T-helper 17 cell (primary cell): Measurements from ENCODE around the gene SPECC1L. TPM values are rescaled to one million over a fixed set of nuclear protein-coding genes. Genes with fewer than 3 reads are reported as not detected.

Experiments
- ATAC-seq: fragments of 150-1000 bp; cut with Tn5 transposase; 2 replicates; pipeline ENCODE4 v1.10.0; 2021; ENCODE audit warnings: mild to moderate bottlenecking, moderate library complexity
- DNase-seq, 3 donors: peaks; one replicate each; pipeline versions ENCODE4 v3.0.0 to v3.0.0-alpha.2; 2020 to 2021
- H3K9me3 ChIP-seq: one replicate; pipeline ENCODE4 v1.7.0; 2013; ENCODE audit warnings: low read length, mild to moderate bottlenecking; ENCODE audit not compliant: control insufficient read depth, poor library complexity, severe bottlenecking
- H3K27ac Mint-ChIP-seq: one replicate; pipeline ENCODE4 v1.8.0; 2022; ENCODE audit warnings: mild to moderate bottlenecking, moderate library complexity, mixed read lengths
- H3K27me3 Mint-ChIP-seq: one replicate; pipeline ENCODE4 v1.8.0; 2022; ENCODE audit warnings: mixed read lengths
- H3K36me3 Mint-ChIP-seq: one replicate; pipeline ENCODE4 v1.8.0; 2022; ENCODE audit warnings: low read depth, mixed read lengths
- H3K4me1 Mint-ChIP-seq: one replicate; pipeline ENCODE4 v1.8.0; 2022; ENCODE audit warnings: mild to moderate bottlenecking, mixed read lengths
- H3K4me3 Mint-ChIP-seq: one replicate; pipeline ENCODE4 v1.8.0; 2022; ENCODE audit warnings: mild to moderate bottlenecking, moderate library complexity, mixed read lengths
- total RNA-seq, 4 donors: library from RNA in 2 of 4; stranded (reverse) in 2 of 4; gene quantifications; one replicate each; pipeline ENCODE4 v1.2.3 and lab custom pipeline; 2022 to 2026

Gene SPECC1L
- total RNA-seq, 2 donors from 2014 or later, result 34.9 to 35.2 TPM

GRCh38 chr22:24408630-24409029 is 138.0 kb downstream of the SPECC1L start:
- H3K9me3 ChIP-seq, result no peaks in the 10 kb centered on the region
- H3K27me3 Mint-ChIP-seq, result no peaks in the 10 kb centered on the region
- no peak for ATAC-seq
- no peak for DNase-seq
- peaks cover 4% of the 10 kb centered on the region for H3K36me3 Mint-ChIP-seq
- no peak overlapping the region for H3K4me3 Mint-ChIP-seq
- no peak overlapping the region for H3K27ac Mint-ChIP-seq
- peaks cover 16% of the 10 kb centered on the region for H3K4me1 Mint-ChIP-seq

GRCh38 chr22:24409707-24410106 is 139.1 kb downstream of the SPECC1L start:
- Mint-ChIP-seq H3K36me3 (peaks cover 2% of the 10 kb centered on the region), H3K4me1 (peaks cover 14% of the 10 kb centered on the region), H3K4me3 (no peak overlapping the region), H3K27me3 (no peaks in the 10 kb centered on the region), H3K27ac (peak overlapping the region; percentile 67)
- DNase-seq, result no peak
- no peak for ATAC-seq
- H3K9me3 ChIP-seq, result no peaks in the 10 kb centered on the region

- H3K9me3 ChIP-seq, result no peaks in the 10 kb centered on the region
- Mint-ChIP-seq H3K4me3 (no peak overlapping the region), H3K4me1 (peaks cover 14% of the 10 kb centered on the region), H3K36me3 (peaks cover 4% of the 10 kb centered on the region), H3K27me3 (no peaks in the 10 kb centered on the region), H3K27ac (peak overlapping the region; percentile 67)
- DNase-seq (no peak), ATAC-seq (no peak)
Measured at GRCh38 chr22:24410110-24410856, 139.7 kb downstream of the SPECC1L start.

GRCh38 chr22:24411256-24412004 is 140.8 kb downstream of the SPECC1L start:
- Mint-ChIP-seq H3K36me3 (peaks cover 4% of the 10 kb centered on the region), H3K27ac (peak overlapping the region; percentile 67)

GRCh38 chr22:24412274-24412673 is 141.6 kb downstream of the SPECC1L start:
- Mint-ChIP-seq H3K36me3 (peaks cover 4% of the 10 kb centered on the region), H3K4me1 (peaks cover 8% of the 10 kb centered on the region), H3K27me3 (no peaks in the 10 kb centered on the region), H3K4me3 (no peak overlapping the region), H3K27ac (peak overlapping the region; percentile 53)
- ATAC-seq (no peak), DNase-seq (no peak)
- H3K9me3 ChIP-seq, result no peaks in the 10 kb centered on the region

More at GRCh38 chr22:24411256-24412004, 140.8 kb downstream of the SPECC1L start:
- H3K9me3 ChIP-seq, result no peaks in the 10 kb centered on the region
- Mint-ChIP-seq H3K4me3 (no peak overlapping the region), H3K27me3 (no peaks in the 10 kb centered on the region), H3K4me1 (peaks cover 14% of the 10 kb centered on the region)
- ATAC-seq (no peak), DNase-seq (no peak)

- no peak for DNase-seq
- Mint-ChIP-seq H3K4me3 (no peak overlapping the region), H3K27ac (no peak overlapping the region), H3K4me1 (peaks cover 2% of the 10 kb centered on the region), H3K36me3 (peaks cover 4% of the 10 kb centered on the region), H3K27me3 (no peaks in the 10 kb centered on the region)
- ATAC-seq, result no peak
- H3K9me3 ChIP-seq, result no peaks in the 10 kb centered on the region
Measured at GRCh38 chr22:24413271-24413670, 142.6 kb downstream of the SPECC1L start.

- H3K4me3 Mint-ChIP-seq, result no peak overlapping the region
- H3K27ac Mint-ChIP-seq, result peak overlapping the region; percentile 56
- DNase-seq (no peak), ATAC-seq (no peak)
- no peaks in the 10 kb centered on the region for H3K27me3 Mint-ChIP-seq
- H3K36me3 Mint-ChIP-seq, result peaks cover 4% of the 10 kb centered on the region
- H3K4me1 Mint-ChIP-seq, result peaks cover 2% of the 10 kb centered on the region
- H3K9me3 ChIP-seq, result no peaks in the 10 kb centered on the region
Measured at GRCh38 chr22:24413736-24414385, 143.2 kb downstream of the SPECC1L start.

- H3K36me3 Mint-ChIP-seq, result peaks cover 4% of the 10 kb centered on the region
- H3K9me3 ChIP-seq, result no peaks in the 10 kb centered on the region
- H3K4me1 Mint-ChIP-seq, result peaks cover 2% of the 10 kb centered on the region
- no peak for ATAC-seq
- no peak overlapping the region for H3K27ac Mint-ChIP-seq
- H3K4me3 Mint-ChIP-seq, result no peak overlapping the region
- H3K27me3 Mint-ChIP-seq, result no peaks in the 10 kb centered on the region
- no peak for DNase-seq
Measured at GRCh38 chr22:24414523-24414922, 143.9 kb downstream of the SPECC1L start.

- H3K4me3 Mint-ChIP-seq, result no peak overlapping the region
- peaks cover 2% of the 10 kb centered on the region for H3K4me1 Mint-ChIP-seq
- H3K36me3 Mint-ChIP-seq, result peaks cover 4% of the 10 kb centered on the region
- no peak for ATAC-seq
- no peak overlapping the region for H3K27ac Mint-ChIP-seq
- no peaks in the 10 kb centered on the region for H3K27me3 Mint-ChIP-seq
- H3K9me3 ChIP-seq, result no peaks in the 10 kb centered on the region
- DNase-seq, result no peak
Measured at GRCh38 chr22:24414984-24415945, 144.6 kb downstream of the SPECC1L start.

GRCh38 chr22:24416095-24416494 is 145.5 kb downstream of the SPECC1L start:
- DNase-seq (no peak), ATAC-seq (no peak)
- H3K4me1 Mint-ChIP-seq, result no peaks in the 10 kb centered on the region
- no peak overlapping the region for H3K27ac Mint-ChIP-seq
- H3K36me3 Mint-ChIP-seq, result peaks cover 4% of the 10 kb centered on the region
- H3K27me3 Mint-ChIP-seq, result no peaks in the 10 kb centered on the region
- H3K4me3 Mint-ChIP-seq, result no peak overlapping the region
- no peaks in the 10 kb centered on the region for H3K9me3 ChIP-seq

GRCh38 chr22:24416611-24417010 is 146.0 kb downstream of the SPECC1L start:
- ATAC-seq (no peak), DNase-seq (no peak)
- Mint-ChIP-seq H3K4me3 (no peak overlapping the region), H3K27ac (no peak overlapping the region), H3K36me3 (peaks cover 4% of the 10 kb centered on the region), H3K27me3 (no peaks in the 10 kb centered on the region), H3K4me1 (peaks cover 3% of the 10 kb centered on the region)
- H3K9me3 ChIP-seq, result no peaks in the 10 kb centered on the region

- no peak overlapping the region for H3K27ac Mint-ChIP-seq
- no peaks in the 10 kb centered on the region for H3K9me3 ChIP-seq
- H3K27me3 Mint-ChIP-seq, result no peaks in the 10 kb centered on the region
- no peak overlapping the region for H3K4me3 Mint-ChIP-seq
- peaks cover 4% of the 10 kb centered on the region for H3K36me3 Mint-ChIP-seq
- no peak for ATAC-seq
- H3K4me1 Mint-ChIP-seq, result peaks cover 3% of the 10 kb centered on the region
- no peak for DNase-seq
Measured at GRCh38 chr22:24417200-24417599, 146.6 kb downstream of the SPECC1L start.
